GM18526 (cell line): ENCODE results near the gene SLC35G2.

ENCODE experiments used
- POLR2A ChIP-seq: IDR thresholded peaks from 3 replicates; pipeline ENCODE4 v1.6.1; 2011; ENCODE audit not compliant: insufficient read length; ENCODE audit errors: extremely low read depth

Gene SLC35G2

DNA sequence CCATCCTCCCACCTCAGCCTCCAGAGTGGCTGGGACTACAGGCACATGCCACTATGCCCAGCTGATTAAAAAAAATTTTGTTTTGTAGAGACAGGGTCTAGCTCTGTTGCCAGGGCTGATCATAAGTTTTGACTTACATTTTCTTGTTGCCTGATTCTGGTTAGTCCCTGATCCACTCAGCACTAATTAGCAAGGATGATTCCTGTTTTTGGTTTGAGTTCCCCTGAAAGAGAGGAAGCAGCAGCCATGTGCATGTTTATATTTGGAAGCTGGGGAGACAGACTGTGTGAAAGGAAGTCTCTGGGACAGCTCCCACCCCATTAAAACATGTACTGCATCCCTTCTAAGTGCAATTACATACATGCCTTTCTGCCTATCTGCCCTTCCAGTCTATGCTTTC, 39.5 kb downstream of the SLC35G2 start:
- no peak for TF ChIP-seq POLR2A

DNA sequence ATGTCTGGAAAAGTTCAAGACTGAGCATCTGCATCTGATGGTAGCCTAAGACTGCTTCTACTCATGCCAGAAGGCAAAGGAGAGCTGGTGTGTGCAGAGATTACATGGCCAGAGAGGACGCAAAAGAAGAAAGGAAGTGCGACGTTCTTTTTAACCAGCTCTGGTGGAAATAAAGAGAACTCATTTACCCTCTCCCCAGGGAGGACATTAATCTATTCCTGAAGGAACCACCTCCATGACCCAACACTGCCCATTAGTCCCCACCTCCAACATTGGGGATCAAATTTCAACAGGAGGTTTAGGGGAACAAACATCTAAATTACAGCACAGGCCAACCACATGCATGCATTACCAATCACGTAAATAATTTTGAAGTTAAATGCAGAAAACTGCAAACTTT, 41.6 kb downstream of the SLC35G2 start:
- TF ChIP-seq POLR2A, result no peak

DNA sequence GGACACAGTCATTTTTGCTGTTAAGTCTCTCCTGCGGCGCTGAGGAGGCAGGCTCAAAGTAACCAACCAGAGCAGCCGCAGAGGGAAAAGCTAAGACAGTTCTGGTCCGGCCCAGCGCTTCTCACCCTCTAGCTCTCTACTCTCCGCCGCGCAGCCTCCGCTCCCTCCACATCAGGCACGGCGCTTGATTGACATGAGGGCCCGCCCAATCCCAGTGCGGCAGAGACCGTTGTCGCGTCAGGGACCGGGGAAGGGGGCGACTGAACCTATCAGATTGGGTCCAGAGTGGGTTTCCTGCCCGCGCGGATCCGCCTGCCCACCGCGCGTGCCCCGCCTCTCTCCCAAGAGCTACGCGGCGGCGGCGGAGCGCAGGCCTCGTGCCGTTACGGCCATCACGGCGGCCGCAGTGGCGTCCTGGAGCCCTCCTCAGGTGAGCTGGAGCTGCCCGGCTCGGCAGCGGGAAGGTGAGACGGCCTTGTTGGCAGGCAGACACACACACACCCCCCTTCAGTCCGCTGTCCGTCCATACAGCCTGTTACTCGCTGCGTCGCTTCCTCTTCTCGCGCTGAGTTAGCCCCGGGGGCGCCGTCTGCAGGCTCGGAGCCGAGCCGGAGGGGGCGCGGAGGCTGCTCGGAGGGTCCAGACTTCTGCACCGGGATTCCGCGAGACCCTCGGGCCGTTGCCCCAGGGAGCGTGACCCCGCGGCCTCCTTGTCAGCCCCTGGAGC, 43.1 kb downstream of the SLC35G2 start, which contains the start of gene NCK1:
TSS of gene NCK1 (plus strand) at position 319 of the 727 bp plus-strand sequence. CDS start 65,794 bp downstream, outside the sequence.
- TF ChIP-seq POLR2A, result peak; percentile 95

GRCh38 chr3:136862617-136863322, 43.8 kb downstream of the SLC35G2 start:
- TF ChIP-seq POLR2A, result no peak

DNA sequence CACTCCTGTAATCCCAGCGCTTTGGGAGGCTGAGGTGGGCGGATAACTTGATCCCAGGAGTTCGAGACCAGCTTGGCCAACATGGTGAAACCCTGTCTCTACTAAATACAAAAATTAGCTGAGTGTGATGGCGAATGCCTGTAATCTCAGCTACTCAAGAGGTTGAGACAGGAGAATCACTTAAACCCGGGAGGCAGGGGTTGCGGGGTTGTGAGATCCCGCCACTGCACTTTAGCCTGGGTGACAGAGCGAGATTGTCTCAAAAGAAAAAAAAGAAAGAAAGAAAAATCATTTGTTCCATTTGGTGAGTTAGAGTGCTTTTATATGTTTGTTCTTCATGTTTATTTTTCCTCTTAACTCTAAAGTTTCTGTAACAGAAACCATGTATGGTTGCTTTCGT, 50.4 kb downstream of the SLC35G2 start:
- TF ChIP-seq POLR2A, result no peak

DNA sequence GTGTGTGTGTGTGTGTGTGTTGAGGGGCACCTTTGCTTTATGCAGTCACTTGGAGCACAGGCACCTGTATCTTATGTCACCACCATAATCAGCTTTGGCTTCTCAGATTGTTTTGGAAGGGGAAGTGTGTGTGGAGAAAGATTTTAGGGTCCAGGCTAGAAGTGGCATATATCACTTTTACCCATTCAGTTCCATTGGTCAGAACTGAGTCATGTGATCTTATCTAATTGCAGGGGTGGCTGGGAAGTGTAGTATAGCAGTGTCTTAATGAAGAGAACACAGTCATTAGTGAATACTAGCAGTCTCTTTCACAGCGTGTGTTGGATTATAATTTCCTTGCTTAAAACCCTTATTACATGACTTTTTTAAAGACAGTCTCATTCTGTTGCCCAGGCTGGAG, 63.6 kb downstream of the SLC35G2 start:
- TF ChIP-seq POLR2A, result no peak

GRCh38 chr3:136883967-136884720, 65.2 kb downstream of the SLC35G2 start:
- no peak for TF ChIP-seq POLR2A

DNA sequence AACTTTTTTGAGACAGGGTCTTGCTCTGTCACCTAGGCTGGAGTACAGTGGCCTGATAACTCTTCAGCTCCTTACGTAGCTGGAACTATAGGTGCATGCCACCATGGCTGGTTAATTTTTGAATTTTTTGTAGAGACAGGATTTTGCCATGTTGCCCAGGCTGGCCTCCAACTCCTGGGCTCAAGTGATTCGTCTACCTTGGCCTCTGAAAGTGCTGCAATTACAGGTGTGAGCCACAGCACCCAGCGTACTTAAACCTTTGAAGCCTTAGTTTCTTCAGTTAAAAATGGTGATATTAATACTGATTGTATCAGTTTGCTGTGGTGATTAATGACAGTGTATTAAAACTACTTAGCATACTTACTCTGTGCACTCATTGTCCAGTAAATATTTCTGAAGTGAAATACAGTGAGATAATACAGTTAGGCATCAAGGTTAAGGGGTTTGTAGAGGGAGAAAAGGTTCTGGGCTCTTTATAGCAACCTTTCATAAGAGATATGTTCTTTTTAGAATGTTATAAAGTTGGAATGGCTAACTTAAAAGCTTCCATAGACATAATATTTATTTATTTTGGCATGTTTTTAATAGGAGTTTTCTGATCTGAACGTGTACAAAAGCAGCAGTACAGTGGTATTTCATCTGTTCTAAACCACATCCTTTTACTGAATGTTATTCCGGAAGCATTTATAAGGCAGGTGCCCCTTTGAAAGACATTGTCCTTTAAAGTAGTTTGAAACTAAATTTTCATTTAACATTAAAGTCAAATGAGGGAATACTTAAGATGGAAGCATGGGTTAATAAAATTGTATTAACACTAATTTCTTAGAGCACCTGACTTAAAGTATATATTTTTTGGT, 66.7 kb downstream of the SLC35G2 start:
- no peak for TF ChIP-seq POLR2A

- TF ChIP-seq POLR2A, result no peak
These were observed 71.0 kb downstream of the SLC35G2 start for GRCh38 chr3:136889947-136890346.

- no peak for TF ChIP-seq POLR2A
These were observed 73.3 kb downstream of the SLC35G2 start for GRCh38 chr3:136891934-136892855.

- no peak for TF ChIP-seq POLR2A
These were observed 75.0 kb downstream of the SLC35G2 start for GRCh38 chr3:136893848-136894443.

DNA sequence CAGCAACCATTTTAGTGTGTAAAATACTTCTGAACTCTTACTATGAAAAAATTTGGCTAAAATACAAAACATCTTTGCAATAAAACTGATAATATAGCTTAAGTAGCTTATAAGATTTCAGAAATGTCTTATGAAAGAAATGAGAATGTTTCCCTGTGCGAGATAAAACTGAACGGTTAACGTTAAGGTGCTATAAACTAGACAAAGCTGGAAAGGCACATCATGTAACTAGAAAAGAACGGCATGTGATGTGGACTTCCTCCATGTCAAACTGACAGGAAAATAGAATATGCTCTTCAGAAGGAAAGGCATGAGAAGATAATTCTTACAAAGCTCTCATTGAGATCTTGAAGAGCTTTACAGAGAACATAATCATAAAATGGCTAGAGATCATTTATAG, 79.6 kb downstream of the SLC35G2 start:
- no peak for TF ChIP-seq POLR2A

- no peak for TF ChIP-seq POLR2A
These were observed 80.0 kb downstream of the SLC35G2 start for GRCh38 chr3:136898954-136899353.

DNA sequence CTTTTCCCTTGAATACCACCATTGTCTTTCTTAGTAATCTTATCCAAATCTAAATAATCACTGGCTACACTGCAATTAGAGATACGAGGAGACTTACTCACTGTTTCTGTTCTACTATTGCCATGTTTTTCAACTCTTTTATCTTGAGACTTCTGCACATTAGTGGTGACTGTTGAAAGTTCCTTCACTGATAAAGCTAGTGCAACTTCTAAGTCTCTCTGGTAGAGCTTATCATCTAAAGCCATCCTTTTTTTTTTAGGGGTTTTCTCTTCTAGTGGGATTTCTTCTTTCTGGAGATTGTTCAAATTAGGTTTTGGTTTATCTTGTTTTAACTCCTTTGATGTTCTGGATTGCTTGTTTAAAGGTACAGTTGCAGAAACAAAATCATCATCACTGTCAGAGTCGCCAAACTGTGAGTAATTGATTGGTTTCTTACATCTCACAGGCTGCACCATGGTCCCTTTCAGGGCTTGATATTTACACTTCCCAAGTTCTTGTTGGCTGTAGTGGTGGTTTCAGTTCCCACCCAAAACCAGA, 80.8 kb downstream of the SLC35G2 start:
- TF ChIP-seq POLR2A, result no peak

GRCh38 chr3:136901391-136901790, 82.5 kb downstream of the SLC35G2 start:
- TF ChIP-seq POLR2A, result no peak
